ENCODE results near the gene HSD17B2.
"Not testable (repeated sequence)": the region's sequence is repeated elsewhere in the genome, so short reads cannot be mapped to it uniquely, and the experiment has no call there.

HSD17B2 gene

GRCh38 chr16:82082543-82083244 lies 47.6 kb downstream of the HSD17B2 start:
- DNase-seq, result peak; percentile 9

GRCh38 chr16:82083710-82084353 lies 48.8 kb downstream of the HSD17B2 start:
- no peak for DNase-seq

GRCh38 chr16:82085011-82085779 lies 50.1 kb downstream of the HSD17B2 start:
- no peak for DNase-seq

GRCh38 chr16:82088483-82088882 lies 53.4 kb downstream of the HSD17B2 start:
- no peak for DNase-seq

- DNase-seq, result no peak
These were observed 56.2 kb downstream of the HSD17B2 start for GRCh38 chr16:82091241-82091640.

- no peak for DNase-seq
These were observed 57.7 kb downstream of the HSD17B2 start for GRCh38 chr16:82092711-82093110.

GRCh38 chr16:82093666-82094300 lies 58.7 kb downstream of the HSD17B2 start:
- no peak for DNase-seq

- no peak for DNase-seq
These were observed 60.0 kb downstream of the HSD17B2 start for GRCh38 chr16:82094942-82095540.

- DNase-seq, result no peak
These were observed 61.6 kb downstream of the HSD17B2 start for GRCh38 chr16:82096641-82097040.

GRCh38 chr16:82105107-82105506 lies 70.1 kb downstream of the HSD17B2 start:
- DNase-seq, result no peak

- no peak for DNase-seq
These were observed 73.0 kb downstream of the HSD17B2 start for GRCh38 chr16:82108100-82108499.

GRCh38 chr16:82108774-82109173 lies 73.7 kb downstream of the HSD17B2 start:
- no peak for DNase-seq

- not testable (repeated sequence) for DNase-seq
These were observed 74.2 kb downstream of the HSD17B2 start for GRCh38 chr16:82109266-82109665.

- DNase-seq, result no peak
These were observed 76.9 kb downstream of the HSD17B2 start for GRCh38 chr16:82111944-82112343.

- DNase-seq, result no peak
These were observed 78.7 kb downstream of the HSD17B2 start for GRCh38 chr16:82113741-82114140.

- DNase-seq, result no peak
These were observed 81.5 kb downstream of the HSD17B2 start for GRCh38 chr16:82116535-82116934.

- no peak for DNase-seq
These were observed 83.7 kb downstream of the HSD17B2 start for GRCh38 chr16:82118749-82119148.

- no peak for DNase-seq
These were observed 84.4 kb downstream of the HSD17B2 start for GRCh38 chr16:82119405-82119804.

- no peak for DNase-seq
These were observed 89.6 kb downstream of the HSD17B2 start for GRCh38 chr16:82124651-82125050.

- no peak for DNase-seq
These were observed 94.8 kb downstream of the HSD17B2 start for GRCh38 chr16:82129881-82130280.

GRCh38 chr16:82133798-82134197 lies 98.7 kb downstream of the HSD17B2 start:
- DNase-seq, result peak; percentile 15

GRCh38 chr16:82134846-82135245 lies 99.8 kb downstream of the HSD17B2 start:
- no peak for DNase-seq

GRCh38 chr16:82135844-82136243 lies 100.8 kb downstream of the HSD17B2 start:
- DNase-seq, result no peak
